ENCODE measurements around the gene CCNH.

CCNH gene

DNA sequence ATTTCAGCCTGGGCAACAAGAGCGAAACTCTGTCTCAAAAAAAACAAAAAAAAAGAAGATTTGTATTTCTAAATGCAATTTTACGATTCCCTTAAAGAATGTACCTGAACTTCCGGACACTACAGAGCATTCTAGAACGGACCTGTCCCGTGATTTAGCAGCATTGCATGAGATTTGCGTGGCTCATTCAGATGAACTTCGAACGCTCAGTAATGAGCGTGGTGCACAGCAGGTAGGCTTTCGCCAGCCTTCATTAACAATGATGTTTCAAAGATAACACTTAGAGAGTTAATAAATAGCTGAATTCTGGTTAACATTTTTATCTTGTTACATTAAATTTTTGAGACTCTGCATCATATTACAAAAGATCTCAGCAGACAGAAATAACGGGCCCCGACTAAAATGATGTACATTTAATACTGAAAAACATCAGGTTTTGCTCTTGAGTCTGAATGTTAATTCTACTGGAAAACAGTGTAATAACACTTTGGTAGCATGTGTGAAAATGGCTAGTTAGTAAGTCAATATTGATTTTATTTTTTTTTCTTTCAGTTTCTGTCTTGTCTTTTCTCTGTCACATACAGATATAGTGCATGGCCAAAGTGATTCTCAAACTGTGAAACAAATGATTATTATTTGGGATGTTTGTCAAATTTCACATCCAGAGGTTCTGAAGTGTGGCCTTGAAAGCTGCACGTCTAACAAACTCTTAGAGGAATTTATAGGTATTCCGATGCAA is 23.3 kb downstream of the CCNH start:
- TF ChIP-seq, protein P1, sequence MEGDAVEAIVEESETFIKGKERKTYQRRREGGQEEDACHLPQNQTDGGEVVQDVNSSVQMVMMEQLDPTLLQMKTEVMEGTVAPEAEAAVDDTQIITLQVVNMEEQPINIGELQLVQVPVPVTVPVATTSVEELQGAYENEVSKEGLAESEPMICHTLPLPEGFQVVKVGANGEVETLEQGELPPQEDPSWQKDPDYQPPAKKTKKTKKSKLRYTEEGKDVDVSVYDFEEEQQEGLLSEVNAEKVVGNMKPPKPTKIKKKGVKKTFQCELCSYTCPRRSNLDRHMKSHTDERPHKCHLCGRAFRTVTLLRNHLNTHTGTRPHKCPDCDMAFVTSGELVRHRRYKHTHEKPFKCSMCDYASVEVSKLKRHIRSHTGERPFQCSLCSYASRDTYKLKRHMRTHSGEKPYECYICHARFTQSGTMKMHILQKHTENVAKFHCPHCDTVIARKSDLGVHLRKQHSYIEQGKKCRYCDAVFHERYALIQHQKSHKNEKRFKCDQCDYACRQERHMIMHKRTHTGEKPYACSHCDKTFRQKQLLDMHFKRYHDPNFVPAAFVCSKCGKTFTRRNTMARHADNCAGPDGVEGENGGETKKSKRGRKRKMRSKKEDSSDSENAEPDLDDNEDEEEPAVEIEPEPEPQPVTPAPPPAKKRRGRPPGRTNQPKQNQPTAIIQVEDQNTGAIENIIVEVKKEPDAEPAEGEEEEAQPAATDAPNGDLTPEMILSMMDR (IDR thresholded peaks at IDR 0.05; ENCODE audit: borderline replicate concordance, insufficient read depth, low read depth, low read length): no peak
- H3K4me3 ChIP-seq (ENCODE audit: low read depth, low read length): no peak overlapping the region

DNA sequence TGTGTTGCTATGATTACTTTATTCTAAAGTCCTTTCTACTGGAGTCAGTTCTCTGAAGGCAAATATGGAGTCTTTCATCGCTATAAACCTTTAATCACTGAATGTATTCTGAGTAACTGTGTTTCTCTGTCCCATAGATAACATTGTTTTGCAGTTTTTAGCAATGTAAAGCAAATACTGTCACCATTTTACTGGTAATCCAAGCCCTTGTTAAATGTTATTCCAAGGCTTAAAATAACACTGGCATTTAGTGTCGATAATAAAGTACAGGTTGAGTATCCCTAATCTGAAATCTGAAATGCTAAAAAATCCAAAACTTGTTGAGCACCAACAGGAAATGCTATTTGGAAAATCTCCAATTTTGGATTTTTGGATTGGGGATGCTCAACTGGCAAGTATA is 24.6 kb downstream of the CCNH start:
- no peak overlapping the region for H3K4me3 ChIP-seq (ENCODE audit: low read depth, low read length)
- TF ChIP-seq, protein P1 (IDR thresholded peaks at IDR 0.05; ENCODE audit: borderline replicate concordance, insufficient read depth, low read depth, low read length): no peak

DNA sequence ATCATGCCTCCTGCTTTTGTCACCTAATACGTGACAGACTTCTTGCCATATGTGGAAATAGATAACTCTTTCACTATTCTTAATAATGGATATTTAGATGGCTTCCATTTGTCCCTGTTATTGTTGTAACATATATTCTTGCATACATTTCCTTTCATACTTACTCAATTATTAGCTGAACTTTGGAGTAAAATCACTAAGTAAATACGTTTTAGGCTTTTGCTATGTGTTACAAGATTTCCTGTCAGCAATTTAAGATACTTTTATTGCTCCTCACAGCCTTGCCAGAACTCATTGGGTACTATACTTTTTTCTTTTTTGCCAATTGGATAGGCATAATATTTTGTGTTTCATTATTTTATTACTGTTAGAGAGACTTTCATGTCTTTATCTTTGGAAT is 26.9 kb downstream of the CCNH start:
- TF ChIP-seq, protein P1 (IDR thresholded peaks at IDR 0.05; ENCODE audit: borderline replicate concordance, insufficient read depth, low read depth, low read length): no peak
- H3K4me3 ChIP-seq (ENCODE audit: low read depth, low read length): no peak overlapping the region

- no peak overlapping the region for H3K4me3 ChIP-seq (ENCODE audit: low read depth, low read length)
- TF ChIP-seq, protein P1 (IDR thresholded peaks at IDR 0.05; ENCODE audit: borderline replicate concordance, insufficient read depth, low read depth, low read length): no peak
These were observed 29.5 kb downstream of the CCNH start for GRCh38 chr5:87383216-87383615.

DNA sequence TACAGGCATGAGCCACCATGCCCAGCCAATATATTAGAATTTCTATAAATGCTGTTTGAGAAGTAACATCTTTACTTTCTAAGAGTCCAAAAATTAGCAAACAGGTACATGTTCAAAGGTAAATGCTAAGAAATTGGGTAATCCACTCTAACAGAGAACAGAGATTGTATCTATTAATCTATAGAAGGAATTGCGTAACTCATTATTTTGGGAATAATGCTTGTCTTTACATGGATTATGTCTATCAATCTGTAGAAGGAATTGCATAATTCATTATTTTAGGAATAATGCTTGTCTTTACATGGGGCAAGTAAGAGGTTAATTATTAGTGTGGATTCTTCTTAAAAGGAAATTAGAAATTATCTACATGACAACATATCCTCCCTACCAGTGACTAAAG is 30.5 kb downstream of the CCNH start:
- no peak overlapping the region for H3K4me3 ChIP-seq (ENCODE audit: low read depth, low read length)
- TF ChIP-seq, protein P1 (IDR thresholded peaks at IDR 0.05; ENCODE audit: borderline replicate concordance, insufficient read depth, low read depth, low read length): no peak

- H3K4me3 ChIP-seq (ENCODE audit: low read depth, low read length): no peak overlapping the region
- TF ChIP-seq, protein P1 (IDR thresholded peaks at IDR 0.05; ENCODE audit: borderline replicate concordance, insufficient read depth, low read depth, low read length): no peak
These were observed 40.0 kb downstream of the CCNH start for GRCh38 chr5:87372705-87373104.

GRCh38 chr5:87369431-87369830 is 43.3 kb downstream of the CCNH start:
- no peak overlapping the region for H3K4me3 ChIP-seq (ENCODE audit: low read depth, low read length)
- TF ChIP-seq, protein P1 (IDR thresholded peaks at IDR 0.05; ENCODE audit: borderline replicate concordance, insufficient read depth, low read depth, low read length): no peak

All from GM12875 (cell line).